Trophoblast cell (in vitro differentiated cells and primary cell): Measurements from ENCODE around the gene TDRD12.

Experiments
- DNase-seq, 2 donors: peaks; one replicate each; pipeline ENCODE4 v3.0.0-alpha.2; 2016
- H2AFZ ChIP-seq: 2 replicates; pipeline ENCODE4 v1.6.1; 2013; ENCODE audit warnings: low read length, moderate library complexity, mild to moderate bottlenecking; ENCODE audit not compliant: insufficient read depth, poor library complexity
- H2AK5ac ChIP-seq: 2 replicates; pipeline ENCODE4 v1.6.1; 2013; ENCODE audit warnings: mild to moderate bottlenecking, low read length
- H2BK120ac ChIP-seq: 2 replicates; pipeline ENCODE4 v1.6.1; 2013; ENCODE audit warnings: low read length, mild to moderate bottlenecking, moderate library complexity; ENCODE audit not compliant: insufficient read depth, poor library complexity
- H2BK12ac ChIP-seq: 2 replicates; pipeline ENCODE4 v1.6.1; 2013; ENCODE audit warnings: mild to moderate bottlenecking, low read length, moderate library complexity
- H2BK5ac ChIP-seq: 2 replicates; pipeline ENCODE4 v1.6.1; 2013; ENCODE audit warnings: low read length, low read depth, moderate library complexity, mild to moderate bottlenecking; ENCODE audit not compliant: poor library complexity
- H3K14ac ChIP-seq: 2 replicates; pipeline ENCODE4 v1.6.1; 2013; ENCODE audit warnings: mild to moderate bottlenecking, low read length
- H3K18ac ChIP-seq: 2 replicates; pipeline ENCODE4 v1.6.1; 2013; ENCODE audit warnings: mild to moderate bottlenecking, low read length
- H3K23ac ChIP-seq: 2 replicates; pipeline ENCODE4 v1.6.1; 2013; ENCODE audit warnings: low read length
- H3K27ac ChIP-seq: 2 replicates; pipeline ENCODE4 v1.5.1; 2013; ENCODE audit warnings: low read depth, mild to moderate bottlenecking, inconsistent platforms, low read length, moderate library complexity
- H3K27me3 ChIP-seq: 2 replicates; pipeline ENCODE4 v1.6.1; 2013; ENCODE audit warnings: inconsistent platforms, mild to moderate bottlenecking, low read length, moderate library complexity; ENCODE audit not compliant: insufficient read depth
- H3K36me3 ChIP-seq, 2 experiments: 1 replicate in 1 of 2; 2 replicates in 1 of 2; pipeline ENCODE4 v1.6.1; 2013; ENCODE audit warnings: low read length in 2 of 2, mild to moderate bottlenecking in 2 of 2, moderate library complexity in 1 of 2; ENCODE audit not compliant: insufficient read depth in 2 of 2, control insufficient read depth in 1 of 2
- H3K4ac ChIP-seq: 2 replicates; pipeline ENCODE4 v1.6.1; 2013; ENCODE audit warnings: low read depth, mild to moderate bottlenecking, low read length, moderate library complexity
- H3K4me1 ChIP-seq, 2 experiments: 1 replicate in 1 of 2; 2 replicates in 1 of 2; pipeline ENCODE4 v1.6.1; 2013; ENCODE audit warnings: low read length in 2 of 2, mild to moderate bottlenecking in 2 of 2, moderate library complexity in 1 of 2; ENCODE audit not compliant: insufficient read depth in 2 of 2, control insufficient read depth in 1 of 2
- H3K4me2 ChIP-seq: 2 replicates; pipeline ENCODE4 v1.6.1; 2013; ENCODE audit warnings: inconsistent platforms, mild to moderate bottlenecking, low read length, moderate library complexity
- H3K4me3 ChIP-seq: 2 replicates; pipeline ENCODE4 v1.5.1; 2013; ENCODE audit warnings: mild to moderate bottlenecking, low read depth, low read length, inconsistent platforms
- H3K79me1 ChIP-seq: one replicate; pipeline ENCODE4 v1.6.1; 2013; ENCODE audit warnings: low read length
- H3K79me2 ChIP-seq: 2 replicates; pipeline ENCODE4 v1.6.1; 2013; ENCODE audit warnings: low read length, mild to moderate bottlenecking; ENCODE audit not compliant: control insufficient read depth, insufficient read depth, poor library complexity
- H3K9ac ChIP-seq: 2 replicates; pipeline ENCODE4 v1.6.1; 2013; ENCODE audit warnings: mild to moderate bottlenecking, low read length
- H3K9me3 ChIP-seq: 2 replicates; pipeline ENCODE4 v1.6.1; 2013; ENCODE audit warnings: low read depth, mild to moderate bottlenecking, control low read depth, inconsistent platforms, low read length; ENCODE audit not compliant: insufficient read depth
- H4K12ac ChIP-seq: 2 replicates; pipeline ENCODE4 v1.6.1; 2013; ENCODE audit warnings: low read depth, mild to moderate bottlenecking, low read length, moderate library complexity
- H4K8ac ChIP-seq: 2 replicates; pipeline ENCODE4 v1.6.1; 2013; ENCODE audit warnings: low read depth, mild to moderate bottlenecking, low read length, moderate library complexity
- H4K91ac ChIP-seq: one replicate; pipeline ENCODE4 v1.6.1; 2013; ENCODE audit warnings: low read depth, mild to moderate bottlenecking, low read length, moderate library complexity
- WGBS: extraction: QIAGEN DNeasy Blood & Tissue Kit; methylation state at CpG from one replicate; pipeline ENCODE4 v1.1.7; 2013; ENCODE audit warnings: missing lambda C conversion rate; ENCODE audit not compliant: insufficient read length, insufficient coverage; ENCODE audit errors: extremely low coverage; 5-methylcytosine and 5-hydroxymethylcytosine counted together

TDRD12 gene

GRCh38 chr19:32862741-32863140 is 143.2 kb downstream of the TDRD12 start:
- Histone ChIP-seq H3K4me2 (no peak overlapping the region), H3K36me3 (no peaks in the 10 kb centered on the region), H2BK5ac (no peak overlapping the region), H3K4me3 (no peak overlapping the region), H3K14ac (no peak overlapping the region), H2BK12ac (no peak overlapping the region), H3K79me2 (no peaks in the 10 kb centered on the region), H3K79me1 (no peaks in the 10 kb centered on the region), H3K18ac (no peak overlapping the region), H2AFZ (no peak overlapping the region), H2BK120ac (no peak overlapping the region), H4K12ac (no peak overlapping the region), H2AK5ac (no peak overlapping the region), H3K9me3 (peaks cover 2% of the 10 kb centered on the region), H3K23ac (no peak overlapping the region), H3K4me1 (no peaks in the 10 kb centered on the region), H3K27ac (no peak overlapping the region), H3K27me3 (no peaks in the 10 kb centered on the region), H3K9ac (no peak overlapping the region), H4K91ac (no peak overlapping the region), H4K8ac (no peak overlapping the region), H3K4ac (no peak overlapping the region)
- WGBS: no CpG with 5 or more reads among the region's 14 CpGs
- DNase-seq: no peak

- WGBS: no CpG with 5 or more reads among the region's 8 CpGs
- no peak overlapping the region for H3K27ac ChIP-seq
- H4K8ac ChIP-seq: no peak overlapping the region
- H4K91ac ChIP-seq: no peak overlapping the region
- no peaks in the 10 kb centered on the region for H3K36me3 ChIP-seq
- H3K4me1 ChIP-seq: no peaks in the 10 kb centered on the region
- no peak overlapping the region for H3K18ac ChIP-seq
- H3K27me3 ChIP-seq: no peaks in the 10 kb centered on the region
- no peak overlapping the region for H3K23ac ChIP-seq
- DNase-seq: no peak
- H3K4ac ChIP-seq: no peak overlapping the region
- H3K79me2 ChIP-seq: no peaks in the 10 kb centered on the region
- no peak overlapping the region for H2AK5ac ChIP-seq
- H2BK12ac ChIP-seq: no peak overlapping the region
- no peak overlapping the region for H4K12ac ChIP-seq
- H3K4me3 ChIP-seq: no peak overlapping the region
- no peaks in the 10 kb centered on the region for H3K79me1 ChIP-seq
- no peak overlapping the region for H3K14ac ChIP-seq
- peaks cover 2% of the 10 kb centered on the region for H3K9me3 ChIP-seq
- no peak overlapping the region for H2AFZ ChIP-seq
- no peak overlapping the region for H2BK120ac ChIP-seq
- H3K4me2 ChIP-seq: no peak overlapping the region
- H3K9ac ChIP-seq: no peak overlapping the region
- H2BK5ac ChIP-seq: no peak overlapping the region
Measured at GRCh38 chr19:32863301-32863700, 143.7 kb downstream of the TDRD12 start.

- no peak overlapping the region for H3K4me2 ChIP-seq
Measured at GRCh38 chr19:32863841-32864240, 144.3 kb downstream of the TDRD12 start.

GRCh38 chr19:32864318-32865007 is 144.9 kb downstream of the TDRD12 start:
- Histone ChIP-seq H3K14ac (no peak overlapping the region), H3K18ac (no peak overlapping the region), H4K12ac (no peak overlapping the region), H3K27me3 (no peaks in the 10 kb centered on the region), H3K4me2 (no peak overlapping the region), H3K4ac (no peak overlapping the region), H3K79me1 (no peaks in the 10 kb centered on the region), H3K9ac (no peak overlapping the region), H3K79me2 (no peaks in the 10 kb centered on the region), H2BK12ac (no peak overlapping the region), H4K8ac (no peak overlapping the region), H2AK5ac (no peak overlapping the region), H3K27ac (no peak overlapping the region), H2BK5ac (no peak overlapping the region), H2AFZ (no peak overlapping the region), H3K23ac (no peak overlapping the region), H3K36me3 (no peaks in the 10 kb centered on the region), H3K9me3 (peaks cover 2% of the 10 kb centered on the region), H3K4me1 (no peaks in the 10 kb centered on the region), H4K91ac (no peak overlapping the region), H2BK120ac (no peak overlapping the region), H3K4me3 (no peak overlapping the region)
- no peak for DNase-seq
- WGBS: no CpG with 5 or more reads among the region's 35 CpGs

More at GRCh38 chr19:32863841-32864240, 144.3 kb downstream of the TDRD12 start:
- no peak overlapping the region for H3K27ac ChIP-seq
- H3K4me1 ChIP-seq: no peaks in the 10 kb centered on the region
- H3K18ac ChIP-seq: no peak overlapping the region
- H2BK5ac ChIP-seq: no peak overlapping the region
- no peak overlapping the region for H3K4me3 ChIP-seq
- no peak for DNase-seq
- H2BK120ac ChIP-seq: no peak overlapping the region
- no peak overlapping the region for H3K4ac ChIP-seq
- no peaks in the 10 kb centered on the region for H3K36me3 ChIP-seq
- H3K9ac ChIP-seq: no peak overlapping the region
- H3K79me1 ChIP-seq: no peaks in the 10 kb centered on the region
- no peak overlapping the region for H4K91ac ChIP-seq
- H3K27me3 ChIP-seq: no peaks in the 10 kb centered on the region
- no peak overlapping the region for H3K14ac ChIP-seq
- H4K8ac ChIP-seq: no peak overlapping the region
- peaks cover 2% of the 10 kb centered on the region for H3K9me3 ChIP-seq
- H3K23ac ChIP-seq: no peak overlapping the region
- no peak overlapping the region for H2AFZ ChIP-seq
- WGBS: no CpG with 5 or more reads among the region's 13 CpGs
- H4K12ac ChIP-seq: no peak overlapping the region
- no peak overlapping the region for H2AK5ac ChIP-seq
- H2BK12ac ChIP-seq: no peak overlapping the region
- no peaks in the 10 kb centered on the region for H3K79me2 ChIP-seq
